ENCODE data around the gene GLB1L. TPM values are rescaled to one million over a fixed set of nuclear protein-coding genes. Genes with fewer than 3 reads are reported as not detected.

Gene GLB1L
- 1 to 10 TPM; 2.1 to 2.5 TPM for total RNA-seq

GRCh38 chr2:219245148-219245898 lies at the start of gene GLB1L, which contains the start of gene STK16:
GLB1L (minus strand) TSS chr2:219245444; CDS start chr2:219243573, 1,871 bp downstream.
STK16 (plus strand) TSS chr2:219245479; CDS start chr2:219246000, 521 bp downstream.
- intact Hi-C loops (cut with DNase I), result no loop called here
- H3K27me3 ChIP-seq, result no peaks in the 10 kb centered on the region
- H3K4me3 ChIP-seq, result peak within 1 kb of the TSS; percentile 73
- H3K9ac ChIP-seq (ENCODE audit: low read depth in 2 of 2, low read length in 2 of 2), result peak within 1 kb of the TSS; percentile 86 to 99
- peak within 1 kb of the TSS; percentile 88 for H3K27ac ChIP-seq
- peaks cover 28% of the 10 kb centered on the region for H3K4me1 ChIP-seq
- H3K36me3 ChIP-seq, result no peaks in the 10 kb centered on the region
- no peaks in the 10 kb centered on the region for H3K9me3 ChIP-seq
- TF ChIP-seq CTCF (IDR thresholded peaks at IDR 0.05), result no peak
- peak; percentile 96 for DNase-seq

DNA sequence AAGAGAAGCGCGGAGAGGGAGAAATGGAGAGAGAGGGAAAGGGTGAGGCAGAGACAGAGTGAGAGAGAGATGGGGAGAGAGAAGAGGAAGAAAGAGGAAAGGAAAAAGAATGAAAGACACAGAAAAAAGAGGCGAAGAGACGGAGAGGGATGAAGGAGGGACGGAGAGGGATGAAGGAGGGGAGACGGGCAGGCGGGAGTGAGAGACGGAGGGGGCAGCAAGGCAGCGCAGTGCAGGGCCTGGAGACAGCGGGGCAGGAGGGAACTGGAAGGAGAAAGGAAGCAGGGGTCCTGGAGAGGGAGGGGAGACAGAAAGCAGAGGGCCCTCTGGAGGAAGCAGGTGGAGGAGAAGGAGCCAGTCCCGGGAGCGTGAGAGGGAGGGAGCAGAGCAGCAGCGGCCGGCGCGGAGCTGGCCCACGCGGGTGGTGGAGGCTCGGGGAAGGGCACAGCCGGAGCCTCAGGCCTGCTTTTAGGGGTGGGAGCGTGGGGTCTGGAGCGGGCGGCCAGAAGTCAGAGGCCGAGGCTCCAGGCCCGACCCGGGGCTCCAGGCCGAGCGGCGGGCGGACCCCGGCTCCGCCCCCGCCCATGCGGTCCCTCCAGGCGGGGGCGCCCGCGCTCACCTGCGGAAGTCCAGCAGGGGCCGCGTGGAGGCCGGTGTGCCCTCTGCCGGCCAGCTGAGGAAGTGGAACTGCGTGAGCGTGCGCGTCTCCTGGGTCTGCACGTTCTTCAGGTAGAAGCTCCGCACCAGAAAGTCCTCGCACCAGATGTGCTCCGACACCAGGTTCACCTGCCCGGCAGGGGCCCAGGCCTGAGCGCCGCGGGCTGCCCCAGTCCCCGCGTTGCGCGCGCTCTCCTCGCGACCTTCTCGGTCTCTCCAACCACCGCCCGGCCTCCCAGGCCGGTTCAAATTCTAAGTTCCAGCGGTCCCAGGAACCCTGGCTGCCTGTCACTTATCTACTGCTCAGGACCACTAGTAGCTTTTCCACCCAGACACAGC lies 49.4 kb upstream of the GLB1L start:
- Histone ChIP-seq H3K36me3 (no peaks in the 10 kb centered on the region), H3K9ac (ENCODE audit: low read depth in 2 of 2, low read length in 2 of 2) (peak overlapping the region; percentile 68 to 73), H3K27me3 (no peaks in the 10 kb centered on the region), H3K27ac (peak overlapping the region; percentile 51), H3K4me1 (no peaks in the 10 kb centered on the region), H3K4me3 (peak overlapping the region; percentile 53), H3K9me3 (no peaks in the 10 kb centered on the region)
- intact Hi-C loops (cut with DNase I), result loop anchor here (5.0 to 10.0 kb wide), 2 partner anchors 70 to 237 kb away; partner anchors contain the start of genes ANKZF1 and ATG9A
- TF ChIP-seq CTCF (IDR thresholded peaks at IDR 0.05), result peak; percentile 99
- DNase-seq, result peak; percentile 91

DNA sequence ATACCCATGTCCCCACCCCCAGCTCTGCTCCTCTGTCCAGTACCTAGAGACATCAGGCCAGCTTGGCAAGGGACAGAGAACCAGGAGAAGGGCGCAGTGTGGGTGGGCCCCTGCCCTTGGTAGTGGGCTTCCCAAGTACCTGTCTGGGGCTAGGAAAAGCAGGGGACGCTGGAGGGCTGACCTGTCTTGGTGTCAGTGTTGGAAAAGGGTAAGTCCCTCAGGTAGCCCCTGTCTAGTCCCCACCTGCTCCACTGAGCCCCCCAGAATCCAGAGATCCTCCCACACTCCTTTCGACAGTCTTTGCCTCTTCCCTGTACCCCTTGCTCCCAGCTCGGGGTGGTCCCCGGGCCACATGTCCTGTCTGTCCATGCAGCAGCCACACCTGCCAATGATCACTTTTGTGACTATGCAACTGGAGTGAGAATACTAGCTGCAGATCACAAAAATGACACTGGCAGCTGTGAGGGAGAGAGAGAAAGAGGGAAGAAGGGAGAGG lies 48.5 kb upstream of the GLB1L start:
- no peak for DNase-seq
- H3K4me3 ChIP-seq, result no peak overlapping the region
- no peaks in the 10 kb centered on the region for H3K27me3 ChIP-seq
- no peak for TF ChIP-seq CTCF (IDR thresholded peaks at IDR 0.05)
- H3K36me3 ChIP-seq, result no peaks in the 10 kb centered on the region
- H3K27ac ChIP-seq, result no peak overlapping the region
- no peak overlapping the region for H3K9ac ChIP-seq (ENCODE audit: low read depth in 2 of 2, low read length in 2 of 2)
- H3K9me3 ChIP-seq, result no peaks in the 10 kb centered on the region
- intact Hi-C loops (cut with DNase I), result loop anchor here (10.0 kb wide), 1 partner anchor 69 kb away; the partner anchor contains the start of genes ANKZF1 and ATG9A
- no peaks in the 10 kb centered on the region for H3K4me1 ChIP-seq

- Histone ChIP-seq H3K27ac (no peak overlapping the region), H3K9ac (ENCODE audit: low read depth in 2 of 2, low read length in 2 of 2) (no peak overlapping the region), H3K4me3 (no peak overlapping the region), H3K27me3 (no peaks in the 10 kb centered on the region), H3K4me1 (no peaks in the 10 kb centered on the region), H3K36me3 (no peaks in the 10 kb centered on the region), H3K9me3 (no peaks in the 10 kb centered on the region)
- intact Hi-C loops (cut with DNase I), result loop anchor here (10.0 kb wide), 1 partner anchor 68 kb away; the partner anchor contains the start of genes ANKZF1 and ATG9A
- no peak for TF ChIP-seq CTCF (IDR thresholded peaks at IDR 0.05)
- no peak for DNase-seq
Measured at GRCh38 chr2:219292616-219293015, 47.4 kb upstream of the GLB1L start.

All from colonic mucosa (tissue), 4 donors.